ENCODE results near the gene SH3BP4. TPM values are rescaled to one million over a fixed set of nuclear protein-coding genes. Genes with fewer than 3 reads are reported as not detected.

The SH3BP4 gene
- total and polyA plus RNA-seq, 2 of the 13 experiments (the other 11 are each of a cell fraction or from before 2014, with no cell fraction given) = 34.6 to 99.1 TPM

DNA sequence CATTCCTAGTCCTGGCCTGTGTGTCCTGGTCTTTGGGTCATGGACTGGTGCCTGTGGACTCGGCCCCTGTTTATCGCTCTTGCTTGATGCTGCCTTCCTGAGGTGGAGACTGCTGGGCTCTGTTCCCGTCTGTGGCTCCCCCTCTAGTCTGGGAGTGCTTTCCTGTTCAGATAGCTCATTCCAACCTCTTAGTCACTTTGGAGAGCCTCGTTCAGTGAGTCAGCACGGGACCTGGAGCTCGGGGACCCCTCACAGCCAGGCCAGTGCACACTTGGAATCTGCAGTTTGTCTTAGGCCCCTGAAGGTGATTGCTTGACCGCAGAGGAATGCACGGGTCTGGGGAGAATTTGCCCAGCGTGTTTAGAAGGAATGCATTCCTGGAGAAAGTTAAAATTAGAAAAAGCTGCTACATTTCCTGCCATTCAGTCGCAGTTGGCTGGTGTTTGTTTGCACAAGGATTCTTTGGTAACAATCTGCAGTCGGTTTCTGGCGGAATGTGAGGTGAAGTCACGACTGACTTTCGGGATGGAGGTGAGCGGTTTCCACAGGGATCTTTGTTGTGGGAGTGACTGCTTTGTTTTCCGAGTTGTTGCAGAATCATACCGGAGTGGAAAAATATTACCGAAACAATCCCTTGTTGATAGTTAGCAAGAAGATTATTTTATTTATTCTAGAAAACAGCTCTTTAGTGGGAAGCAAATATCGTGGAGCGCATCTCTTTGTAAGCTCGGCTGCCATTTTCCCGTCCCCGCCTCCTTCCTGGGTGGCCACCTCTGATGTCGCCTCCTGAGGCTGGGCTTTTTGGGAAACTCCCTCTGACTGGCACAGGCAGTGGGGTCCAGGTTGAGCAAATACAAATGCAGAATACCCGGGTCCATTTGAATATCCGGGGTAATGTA is 29.6 kb downstream of the SH3BP4 start (continued):
- TF ChIP-seq ARID5B (CRISPR knock-in tag; IDR thresholded peaks at IDR 0.05) (peak; percentile 81), ZFP36 (IDR thresholded peaks at IDR 0.05; ENCODE audit: borderline replicate concordance, low read depth, low read length, partially characterized antibody) (no peak), MAF1 (CRISPR knock-in tag; IDR thresholded peaks at IDR 0.05; ENCODE audit: borderline replicate concordance) (no peak), ZNF543 (CRISPR knock-in tag; IDR thresholded peaks at IDR 0.05) (no peak), ETV5 (CRISPR knock-in tag; IDR thresholded peaks at IDR 0.05; ENCODE audit: borderline replicate concordance) (peak; percentile 51; the same call in 1 of the 2 replicates), GATAD2A (CRISPR knock-in tag; IDR thresholded peaks at IDR 0.05) (peak; percentile 93), TRIM22 (IDR thresholded peaks at IDR 0.05) (no peak), KMT2B (CRISPR knock-in tag; IDR thresholded peaks at IDR 0.05) (0 out of 2 replicates have a peak, but pooled peaks have one; percentile 22), JUND (CRISPR knock-in tag; IDR thresholded peaks at IDR 0.05) (0 out of 2 replicates have a peak, but pooled peaks have one; percentile 50), GRHL1 (CRISPR knock-in tag; conservative IDR thresholded peaks at IDR 0.05) (no peak), ZNF383 (CRISPR knock-in tag; IDR thresholded peaks at IDR 0.05; ENCODE audit: borderline replicate concordance) (no peak), GTF3A (CRISPR knock-in tag; conservative IDR thresholded peaks at IDR 0.05) (no peak), ZNF761 (CRISPR knock-in tag; conservative IDR thresholded peaks at IDR 0.05) (no peak), YEATS2 (CRISPR knock-in tag; IDR thresholded peaks at IDR 0.05; ENCODE audit: borderline replicate concordance) (0 out of 2 replicates have a peak, but pooled peaks have one; percentile 43), ZBTB8A (CRISPR knock-in tag; IDR thresholded peaks at IDR 0.05; ENCODE audit: borderline replicate concordance, low read depth) (no peak), ZNF780A (CRISPR knock-in tag; IDR thresholded peaks at IDR 0.05) (no peak), ZNF768 (CRISPR knock-in tag; IDR thresholded peaks at IDR 0.05) (peak; percentile 60; the same call in 1 of the 2 replicates), ZNF614 (CRISPR knock-in tag; IDR thresholded peaks at IDR 0.05; ENCODE audit: borderline replicate concordance) (no peak), SATB2 (CRISPR knock-in tag; IDR thresholded peaks at IDR 0.05) (no peak), SKI (IDR thresholded peaks at IDR 0.05; ENCODE audit: partially characterized antibody) (peak; percentile 77)
- TF ChIP-seq, protein P1, sequence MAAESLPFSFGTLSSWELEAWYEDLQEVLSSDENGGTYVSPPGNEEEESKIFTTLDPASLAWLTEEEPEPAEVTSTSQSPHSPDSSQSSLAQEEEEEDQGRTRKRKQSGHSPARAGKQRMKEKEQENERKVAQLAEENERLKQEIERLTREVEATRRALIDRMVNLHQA (CRISPR knock-in tag; IDR thresholded peaks at IDR 0.05) = no peak

Measured in HepG2 (cell line).